Activated CD8-positive, alpha-beta T cell treated with anti-CD3 and anti-CD28 coated beads for 36 hours (primary cell): Measurements from ENCODE around the gene ABCA12. TPM values are rescaled to one million over a fixed set of nuclear protein-coding genes. Genes with fewer than 3 reads are reported as not detected.

Experiments
- ATAC-seq: fragments of 200-7000 bp; cut with Tn5 transposase; one replicate; pipeline ENCODE4 v1.10.0; 2021; ENCODE audit warnings: mild to moderate bottlenecking, moderate library complexity
- CTCF ChIA-PET: fragments of 350-600 bp; sonication (Branson Sonifier 250); formaldehyde crosslinking; loops from one replicate; lab custom pipeline; 2021; ENCODE audit warnings: antibody characterized with exemption; lab: Charles Lee
- POLR2A ChIA-PET: fragments of 350-600 bp; sonication (Branson Sonifier 250); formaldehyde crosslinking; loops from one replicate; lab custom pipeline; 2021; ENCODE audit warnings: antibody characterized with exemption; lab: Charles Lee
- DNase-seq: peaks from one replicate; pipeline ENCODE4 v3.0.0-alpha.2; 2020
- H3K27ac Mint-ChIP-seq: one replicate; pipeline ENCODE4 v1.8.0; 2021; ENCODE audit warnings: mild to moderate bottlenecking, mixed read lengths
- H3K27me3 Mint-ChIP-seq: one replicate; pipeline ENCODE4 v1.8.0; 2021; ENCODE audit warnings: mixed read lengths
- H3K36me3 Mint-ChIP-seq: one replicate; pipeline ENCODE4 v1.8.0; 2021; ENCODE audit warnings: low read depth, mixed read lengths
- H3K4me1 Mint-ChIP-seq: one replicate; pipeline ENCODE4 v1.8.0; 2021; ENCODE audit warnings: low read depth, mixed read lengths
- H3K4me3 Mint-ChIP-seq: one replicate; pipeline ENCODE4 v1.8.0; 2021; ENCODE audit warnings: mild to moderate bottlenecking, moderate library complexity, mixed read lengths
- H3K9me3 Mint-ChIP-seq: one replicate; pipeline ENCODE4 v1.8.0; 2021; ENCODE audit warnings: mixed read lengths
- CTCF ChIP-seq: fragments of 200-600 bp; IDR thresholded peaks from one replicate; pipeline ENCODE4 v1.8.0; 2022; ENCODE audit warnings: antibody characterized with exemption, mild to moderate bottlenecking
- intact Hi-C: fragments of 100-400 bp; cut with micrococcal nuclease; formaldehyde crosslinking; loops from one replicate; pipeline ENCODE4 v1.10.0; 2022
- total RNA-seq, 2 experiments: library from RNA; stranded (reverse); gene quantifications; one replicate each; pipeline ENCODE4 v1.2.3, GENCODE V29; 2021

Gene ABCA12
- total RNA-seq, 2 experiments from 2014 or later: not detected

- intact Hi-C loops: no loop called here
- Mint-ChIP-seq H3K27me3 (no peaks in the 10 kb centered on the region), H3K4me3 (no peak overlapping the region), H3K4me1 (no peaks in the 10 kb centered on the region), H3K27ac (no peak overlapping the region), H3K9me3 (no peaks in the 10 kb centered on the region), H3K36me3 (no peaks in the 10 kb centered on the region)
- POLR2A ChIA-PET: no interaction called here
- TF ChIP-seq CTCF: no peak
- DNase-seq (no peak), ATAC-seq (no peak)
- CTCF ChIA-PET: no interaction called here
Measured at GRCh38 chr2:215034154-215034553, 104.3 kb downstream of the ABCA12 start.

- ChIA-PET CTCF (no interaction called here), POLR2A (no interaction called here)
- no peak for ATAC-seq
- intact Hi-C loops: no loop called here
- no peak for TF ChIP-seq CTCF
- Mint-ChIP-seq H3K27ac (no peak overlapping the region), H3K27me3 (no peaks in the 10 kb centered on the region), H3K36me3 (no peaks in the 10 kb centered on the region), H3K4me3 (no peak overlapping the region), H3K9me3 (no peaks in the 10 kb centered on the region), H3K4me1 (no peaks in the 10 kb centered on the region)
- no peak for DNase-seq
Measured at GRCh38 chr2:215032153-215032552, 106.3 kb downstream of the ABCA12 start.

GRCh38 chr2:215031321-215031720 is 107.1 kb downstream of the ABCA12 start:
- H3K27ac Mint-ChIP-seq: no peak overlapping the region
- TF ChIP-seq CTCF: no peak
- H3K4me1 Mint-ChIP-seq: no peaks in the 10 kb centered on the region
- no peaks in the 10 kb centered on the region for H3K27me3 Mint-ChIP-seq
- POLR2A ChIA-PET: no interaction called here
- no peak overlapping the region for H3K4me3 Mint-ChIP-seq
- no peaks in the 10 kb centered on the region for H3K9me3 Mint-ChIP-seq
- intact Hi-C loops: no loop called here
- DNase-seq: no peak
- ATAC-seq: no peak
- H3K36me3 Mint-ChIP-seq: no peaks in the 10 kb centered on the region
- CTCF ChIA-PET: no interaction called here

- Mint-ChIP-seq H3K9me3 (no peaks in the 10 kb centered on the region), H3K4me1 (no peaks in the 10 kb centered on the region), H3K4me3 (no peak overlapping the region), H3K36me3 (no peaks in the 10 kb centered on the region), H3K27me3 (no peaks in the 10 kb centered on the region), H3K27ac (no peak overlapping the region)
- intact Hi-C loops: no loop called here
- ATAC-seq (no peak), DNase-seq (no peak)
- no peak for TF ChIP-seq CTCF
- ChIA-PET POLR2A (no interaction called here), CTCF (no interaction called here)
Measured at GRCh38 chr2:215029936-215030335, 108.5 kb downstream of the ABCA12 start.

GRCh38 chr2:215028231-215028630 is 110.2 kb downstream of the ABCA12 start:
- intact Hi-C loops: no loop called here
- H3K4me1 Mint-ChIP-seq: no peaks in the 10 kb centered on the region
- no peak for TF ChIP-seq CTCF
- H3K27me3 Mint-ChIP-seq: no peaks in the 10 kb centered on the region
- H3K36me3 Mint-ChIP-seq: no peaks in the 10 kb centered on the region
- H3K9me3 Mint-ChIP-seq: no peaks in the 10 kb centered on the region
- POLR2A ChIA-PET: no interaction called here
- DNase-seq: no peak
- no peak overlapping the region for H3K4me3 Mint-ChIP-seq
- no peak for ATAC-seq
- CTCF ChIA-PET: no interaction called here
- no peak overlapping the region for H3K27ac Mint-ChIP-seq
